Glutamatergic neuron (in vitro differentiated cells): Measurements from ENCODE around the gene OR14I1. TPM values are rescaled to one million over a fixed set of nuclear protein-coding genes. Genes with fewer than 3 reads are reported as not detected.

Source experiments
- DNase-seq: peaks from one replicate; pipeline ENCODE4 v3.0.0; 2022
- H3K27ac Mint-ChIP-seq: one replicate; pipeline ENCODE4 v1.8.0; 2020; ENCODE audit warnings: mild to moderate bottlenecking, mixed read lengths, inconsistent platforms; ENCODE audit not compliant: unreplicated experiment
- H3K27me3 Mint-ChIP-seq: one replicate; pipeline ENCODE4 v1.8.0; 2020; ENCODE audit warnings: mild to moderate bottlenecking, moderate library complexity, mixed read lengths, inconsistent platforms; ENCODE audit not compliant: unreplicated experiment
- H3K36me3 Mint-ChIP-seq: one replicate; pipeline ENCODE4 v1.8.0; 2020; ENCODE audit warnings: mild to moderate bottlenecking, mixed read lengths, inconsistent platforms; ENCODE audit not compliant: unreplicated experiment
- H3K4me1 Mint-ChIP-seq: one replicate; pipeline ENCODE4 v1.8.0; 2020; ENCODE audit warnings: mild to moderate bottlenecking, low read depth, mixed read lengths, inconsistent platforms; ENCODE audit not compliant: unreplicated experiment
- H3K4me3 Mint-ChIP-seq: one replicate; pipeline ENCODE4 v1.8.0; 2020; ENCODE audit warnings: mild to moderate bottlenecking, mixed read lengths, inconsistent platforms; ENCODE audit not compliant: unreplicated experiment
- H3K9me3 Mint-ChIP-seq: one replicate; pipeline ENCODE4 v1.8.0; 2020; ENCODE audit warnings: mild to moderate bottlenecking, moderate library complexity, mixed read lengths, inconsistent platforms; ENCODE audit not compliant: unreplicated experiment
- CTCF ChIP-seq: fragments of 200-600 bp; sonication (generic); IDR thresholded peaks from one replicate; pipeline ENCODE4 v1.5.0; 2021; ENCODE audit not compliant: partially characterized antibody, unreplicated experiment
- total RNA-seq: library from RNA; stranded (reverse); fragmentation: NEBNext Ultra II Directional; extraction: Animal tissue kit (Norgen Biotek cat#: 25700); gene quantifications from one replicate; pipeline ENCODE4 v1.2.1, GENCODE V29; 2021; ENCODE audit not compliant: unreplicated experiment

The OR14I1 gene
- total RNA-seq, 1 donor from 2014 or later: not detected

- TF ChIP-seq CTCF: no peak
- peaks cover 4% of the 10 kb centered on the region for H3K27me3 Mint-ChIP-seq
- no peak overlapping the region for H3K4me3 Mint-ChIP-seq
- H3K36me3 Mint-ChIP-seq: no peaks in the 10 kb centered on the region
- peaks cover 33% of the 10 kb centered on the region for H3K9me3 Mint-ChIP-seq
- no peak for DNase-seq
- H3K4me1 Mint-ChIP-seq: no peaks in the 10 kb centered on the region
- H3K27ac Mint-ChIP-seq: no peak overlapping the region
Observed at GRCh38 chr1:248740876-248741275, 38.3 kb upstream of the OR14I1 start.

- no peak for TF ChIP-seq CTCF
- no peaks in the 10 kb centered on the region for H3K36me3 Mint-ChIP-seq
- H3K27ac Mint-ChIP-seq: no peak overlapping the region
- H3K4me1 Mint-ChIP-seq: no peaks in the 10 kb centered on the region
- H3K9me3 Mint-ChIP-seq: peaks cover 32% of the 10 kb centered on the region
- no peak for DNase-seq
- H3K4me3 Mint-ChIP-seq: no peak overlapping the region
- peaks cover 4% of the 10 kb centered on the region for H3K27me3 Mint-ChIP-seq
Observed at GRCh38 chr1:248739572-248740205, 37.1 kb upstream of the OR14I1 start.

GRCh38 chr1:248737457-248737856 is 34.9 kb upstream of the OR14I1 start:
- Mint-ChIP-seq H3K27ac (no peak overlapping the region), H3K27me3 (peaks cover 4% of the 10 kb centered on the region), H3K9me3 (peaks cover 35% of the 10 kb centered on the region), H3K36me3 (no peaks in the 10 kb centered on the region), H3K4me3 (no peak overlapping the region), H3K4me1 (no peaks in the 10 kb centered on the region)
- no peak for TF ChIP-seq CTCF
- no peak for DNase-seq

- peaks cover 35% of the 10 kb centered on the region for H3K9me3 Mint-ChIP-seq
- H3K4me3 Mint-ChIP-seq: no peak overlapping the region
- no peak for TF ChIP-seq CTCF
- DNase-seq: no peak
- H3K27ac Mint-ChIP-seq: no peak overlapping the region
- H3K4me1 Mint-ChIP-seq: no peaks in the 10 kb centered on the region
- peaks cover 4% of the 10 kb centered on the region for H3K27me3 Mint-ChIP-seq
- no peaks in the 10 kb centered on the region for H3K36me3 Mint-ChIP-seq
Observed at GRCh38 chr1:248736977-248737376, 34.4 kb upstream of the OR14I1 start.

- TF ChIP-seq CTCF: no peak
- H3K27ac Mint-ChIP-seq: no peak overlapping the region
- peaks cover 22% of the 10 kb centered on the region for H3K9me3 Mint-ChIP-seq
- DNase-seq: no peak
- H3K36me3 Mint-ChIP-seq: no peaks in the 10 kb centered on the region
- no peaks in the 10 kb centered on the region for H3K4me1 Mint-ChIP-seq
- H3K4me3 Mint-ChIP-seq: no peak overlapping the region
- H3K27me3 Mint-ChIP-seq: peaks cover 3% of the 10 kb centered on the region
Observed at GRCh38 chr1:248733566-248733965, 31.0 kb upstream of the OR14I1 start.
